Gastroesophageal sphincter (tissue), 4 donors: ENCODE results near the gene TPD52L2. TPM values are rescaled to one million over a fixed set of nuclear protein-coding genes. Genes with fewer than 3 reads are reported as not detected.

Experiments used
- ATAC-seq: fragments of 150-250 bp; one replicate; pipeline ENCODE4 v1.9.1; 2016; ENCODE audit warnings: mild to moderate bottlenecking, moderate library complexity
- H3K27ac ChIP-seq, 4 donors: fragments of 200-600 bp; sonication (generic) in 3 of 4; 1 replicate in 3 of 4; 2 replicates in 1 of 4; pipeline ENCODE4 v1.5.1; 2016 to 2019
- H3K27me3 ChIP-seq: fragments of 200-600 bp; sonication (generic); one replicate; pipeline ENCODE4 v1.5.1; 2019
- H3K36me3 ChIP-seq, 2 donors: fragments of 200-600 bp; sonication (generic); one replicate each; pipeline ENCODE4 v1.5.1; 2019; ENCODE audit warnings: control low read depth in 1 of 2
- H3K4me1 ChIP-seq, 3 donors: fragments of 200-600 bp; sonication (generic); 1 replicate in 2 of 3; 2 replicates in 1 of 3; pipeline ENCODE4 v1.5.1; 2016 to 2019; ENCODE audit warnings: control low read depth in 2 of 3
- H3K4me3 ChIP-seq, 2 donors: fragments of 200-600 bp; sonication (generic); one replicate each; pipeline ENCODE4 v1.5.1; 2019; ENCODE audit warnings: mild to moderate bottlenecking in 1 of 2, moderate library complexity in 1 of 2
- H3K9me3 ChIP-seq, 3 donors: fragments of 200-600 bp; sonication (generic); one replicate each; pipeline ENCODE4 v1.5.1; 2017 to 2019; ENCODE audit warnings: control low read depth in 2 of 3
- EP300 ChIP-seq: sonication (generic); formaldehyde crosslinking; IDR thresholded peaks from one replicate; pipeline ENCODE4 v1.6.1; 2017; ENCODE audit warnings: antibody characterized with exemption, mild to moderate bottlenecking
- POLR2A ChIP-seq, 2 donors: fragments of 450-650 bp; IDR thresholded peaks; one replicate each; pipeline ENCODE4 v1.6.1; 2017; ENCODE audit warnings: antibody characterized with exemption in 2 of 2, mild to moderate bottlenecking in 2 of 2, moderate library complexity in 1 of 2
- POLR2AphosphoS5 ChIP-seq: sonication (generic); formaldehyde crosslinking; IDR thresholded peaks from one replicate; pipeline ENCODE4 v1.6.1; 2017; ENCODE audit warnings: antibody characterized with exemption
- WGBS, 2 donors: methylation state at CpG; one replicate each; pipeline ENCODE4 v1.1.5; 2018; ENCODE audit warnings: low coverage in 1 of 2; 5-methylcytosine and 5-hydroxymethylcytosine counted together
- total RNA-seq, 4 donors: library from RNA; depleted of rRNA; stranded (reverse); fragments of >200 nt; gene quantifications; one replicate each; pipeline ENCODE4 v1.1.0, GENCODE V29; 2016
- TF ChIP-seq, protein P1 (sequence below), 4 experiments: fragments of 200-600 bp in 2 of 4; fragments of 450-650 bp in 2 of 4; sonication (generic) in 1 of 4; IDR thresholded peaks; one replicate each; pipeline ENCODE4 v1.5.1; 2017 to 2019; ENCODE audit warnings: antibody characterized with exemption in 4 of 4, mild to moderate bottlenecking in 2 of 4, moderate library complexity in 2 of 4

Gene TPD52L2
- total RNA-seq, 4 donors from 2014 or later = 136 to 157 (median 145) TPM

DNA sequence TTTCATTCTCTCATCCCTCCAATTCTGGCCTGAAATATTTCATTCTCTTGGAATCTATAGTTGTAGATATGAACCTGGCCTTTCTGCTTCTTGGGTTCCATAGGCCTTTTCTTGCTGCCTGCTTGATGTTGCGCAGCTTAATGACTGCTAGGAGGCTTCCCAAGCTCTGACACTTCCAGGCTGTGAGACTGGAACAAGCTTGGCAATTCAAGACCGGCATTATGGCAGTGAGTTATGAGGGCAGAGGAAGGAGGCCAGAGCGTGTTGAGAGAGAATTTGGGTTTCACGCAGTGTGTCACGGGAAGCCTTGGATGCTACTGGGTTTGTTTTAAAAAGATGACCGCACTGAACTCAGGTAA is 28.9 kb downstream of the TPD52L2 start:
- TF ChIP-seq, protein P1, sequence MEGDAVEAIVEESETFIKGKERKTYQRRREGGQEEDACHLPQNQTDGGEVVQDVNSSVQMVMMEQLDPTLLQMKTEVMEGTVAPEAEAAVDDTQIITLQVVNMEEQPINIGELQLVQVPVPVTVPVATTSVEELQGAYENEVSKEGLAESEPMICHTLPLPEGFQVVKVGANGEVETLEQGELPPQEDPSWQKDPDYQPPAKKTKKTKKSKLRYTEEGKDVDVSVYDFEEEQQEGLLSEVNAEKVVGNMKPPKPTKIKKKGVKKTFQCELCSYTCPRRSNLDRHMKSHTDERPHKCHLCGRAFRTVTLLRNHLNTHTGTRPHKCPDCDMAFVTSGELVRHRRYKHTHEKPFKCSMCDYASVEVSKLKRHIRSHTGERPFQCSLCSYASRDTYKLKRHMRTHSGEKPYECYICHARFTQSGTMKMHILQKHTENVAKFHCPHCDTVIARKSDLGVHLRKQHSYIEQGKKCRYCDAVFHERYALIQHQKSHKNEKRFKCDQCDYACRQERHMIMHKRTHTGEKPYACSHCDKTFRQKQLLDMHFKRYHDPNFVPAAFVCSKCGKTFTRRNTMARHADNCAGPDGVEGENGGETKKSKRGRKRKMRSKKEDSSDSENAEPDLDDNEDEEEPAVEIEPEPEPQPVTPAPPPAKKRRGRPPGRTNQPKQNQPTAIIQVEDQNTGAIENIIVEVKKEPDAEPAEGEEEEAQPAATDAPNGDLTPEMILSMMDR (IDR thresholded peaks at IDR 0.05) = no peak
- TF ChIP-seq POLR2A (IDR thresholded peaks at IDR 0.05) = no peak
- no peak for TF ChIP-seq EP300
- no peak for TF ChIP-seq POLR2AphosphoS5
- Histone ChIP-seq H3K36me3 (peaks cover 0 to 37% of the 10 kb centered on the region in 2 donors), H3K4me3 (peak overlapping the region in 1 of 2 donors; percentile 65), H3K27ac (peak overlapping the region in 3 of 4 donors; percentile 79 to 87 (median 84)), H3K9me3 (no peaks in the 10 kb centered on the region), H3K27me3 (no peaks in the 10 kb centered on the region), H3K4me1 (peaks cover 0 to 42% (median 15%) of the 10 kb centered on the region in 3 donors)
- WGBS, 2 donors = 7 to 21% methylated on average over 4 of the region's 6 CpGs
- no peak for ATAC-seq

GRCh38 chr20:63894358-63895201 is 29.5 kb downstream of the TPD52L2 start, which contains the start of gene DNAJC5:
DNAJC5 (plus strand) TSS chr20:63895126; CDS start chr20:63928346, 33,220 bp downstream.
- H3K4me1 ChIP-seq = peaks cover 0 to 45% (median 15%) of the 10 kb centered on the region in 3 donors
- WGBS, 2 donors = 0 to 8% methylated on average over 11 to 13 of the region's 82 CpGs
- H3K27ac ChIP-seq = peak within 1 kb of the TSS; percentile 7 to 87 (median 82)
- H3K27me3 ChIP-seq = no peaks in the 10 kb centered on the region
- peak within 1 kb of the TSS; percentile 49 to 65 for H3K4me3 ChIP-seq
- H3K9me3 ChIP-seq = no peaks in the 10 kb centered on the region
- ATAC-seq = peak; percentile 97
- TF ChIP-seq, protein P1 (IDR thresholded peaks at IDR 0.05) = no peak
- peak; percentile 46 to 52 for TF ChIP-seq POLR2A (IDR thresholded peaks at IDR 0.05)
- peaks cover 0 to 31% of the 10 kb centered on the region in 2 donors for H3K36me3 ChIP-seq

- Histone ChIP-seq H3K27ac (peak overlapping the region; percentile 7 to 87 (median 82)), H3K4me1 (peaks cover 0 to 53% (median 15%) of the 10 kb centered on the region in 3 donors), H3K36me3 (peaks cover 0 to 23% of the 10 kb centered on the region in 2 donors), H3K9me3 (no peaks in the 10 kb centered on the region), H3K27me3 (no peaks in the 10 kb centered on the region), H3K4me3 (peak overlapping the region; percentile 49 to 65)
- 0% methylated on average over 7 to 11 of the region's 87 CpGs for WGBS, 2 donors
- no peak for ATAC-seq
- TF ChIP-seq POLR2A (IDR thresholded peaks at IDR 0.05) = no peak
- TF ChIP-seq, protein P1 (IDR thresholded peaks at IDR 0.05) = no peak
- no peak for TF ChIP-seq POLR2AphosphoS5
- no peak for TF ChIP-seq EP300
These were observed 30.3 kb downstream of the TPD52L2 start for GRCh38 chr20:63895202-63895951.

GRCh38 chr20:63895952-63896263 is 30.8 kb downstream of the TPD52L2 start:
- Histone ChIP-seq H3K9me3 (no peaks in the 10 kb centered on the region), H3K36me3 (peaks cover 0 to 18% of the 10 kb centered on the region in 2 donors), H3K4me3 (peak overlapping the region; percentile 49 to 65), H3K27ac (peak overlapping the region; percentile 7 to 87 (median 82)), H3K4me1 (peaks cover 0 to 58% (median 15%) of the 10 kb centered on the region in 3 donors), H3K27me3 (no peaks in the 10 kb centered on the region)
- WGBS, 2 donors = 0% methylated on average over 5 of the region's 5 CpGs
- ATAC-seq = no peak
- TF ChIP-seq, protein P1 (IDR thresholded peaks at IDR 0.05) = no peak
- TF ChIP-seq POLR2A (IDR thresholded peaks at IDR 0.05) = no peak
- no peak for TF ChIP-seq EP300
- TF ChIP-seq POLR2AphosphoS5 = no peak
